SU-DHL-6 (cell line): Measurements from ENCODE around the gene RASA2.

ENCODE experiments used
- H2AFZ ChIP-seq: fragments of 200-600 bp; sonication (generic); 2 replicates; pipeline ENCODE4 v1.6.1; 2014; ENCODE audit warnings: low read depth, mild to moderate bottlenecking, moderate library complexity, mixed read lengths, antibody characterized with exemption, low read length; ENCODE audit not compliant: severe bottlenecking
- H3F3A ChIP-seq: fragments of 200-600 bp; shearing (Covaris generic); 2 replicates; pipeline ENCODE4 v1.6.0; 2016; ENCODE audit warnings: antibody characterized with exemption, mild to moderate bottlenecking; ENCODE audit not compliant: insufficient read depth
- H3K27ac ChIP-seq: fragments of 200-600 bp; sonication (generic); 2 replicates; pipeline ENCODE4 v1.5.1; 2016; ENCODE audit warnings: low read depth, mild to moderate bottlenecking, low read length, moderate library complexity, mixed read lengths
- H3K27me3 ChIP-seq: fragments of 200-600 bp; sonication (generic), shearing (Covaris generic); 2 replicates; pipeline ENCODE4 v1.6.0; 2014; ENCODE audit warnings: mild to moderate bottlenecking, low read length
- H3K36me3 ChIP-seq: fragments of 200-600 bp; sonication (generic); 2 replicates; pipeline ENCODE4 v1.6.1; 2014; ENCODE audit warnings: mild to moderate bottlenecking, low read length, mixed read lengths
- H3K4me2 ChIP-seq: fragments of 300-600, 200-600 bp; shearing (Covaris generic), sonication (generic); 2 replicates; pipeline ENCODE4 v1.6.0; 2014; ENCODE audit warnings: low read length, low read depth, mild to moderate bottlenecking; ENCODE audit not compliant: poor library complexity, severe bottlenecking
- H3K4me3 ChIP-seq: fragments of 200-600 bp; sonication (generic); 2 replicates; pipeline ENCODE4 v1.5.1; 2014; ENCODE audit warnings: antibody characterized with exemption, low read length, mild to moderate bottlenecking, mixed read lengths; ENCODE audit not compliant: insufficient read depth, poor library complexity, severe bottlenecking
- H3K79me2 ChIP-seq: fragments of 200-600 bp; sonication (generic); 2 replicates; pipeline ENCODE4 v1.6.1; 2014; ENCODE audit warnings: mild to moderate bottlenecking, low read length, moderate library complexity; ENCODE audit not compliant: insufficient read depth
- H3K9ac ChIP-seq: fragments of 200-600 bp; sonication (generic); 2 replicates; pipeline ENCODE4 v1.7.0; 2014; ENCODE audit warnings: mild to moderate bottlenecking, low read length
- H3K9me2 ChIP-seq: fragments of 200-600 bp; sonication (generic); replicated peaks from 2 replicates; pipeline ENCODE4 v1.6.1; 2014; ENCODE audit warnings: low read length; ENCODE audit not compliant: insufficient read depth
- H3K9me3 ChIP-seq: fragments of 200-600 bp; sonication (generic); 2 replicates; pipeline ENCODE4 v1.6.1; 2014; ENCODE audit warnings: low read length, mixed read lengths; ENCODE audit not compliant: insufficient read depth
- H4K20me1 ChIP-seq: fragments of 200-600 bp; sonication (generic); 2 replicates; pipeline ENCODE4 v1.6.1; 2014; ENCODE audit warnings: low read depth, mild to moderate bottlenecking, antibody characterized with exemption, low read length, moderate library complexity, mixed read lengths
- EZH2phosphoT487 ChIP-seq: fragments of 200-600 bp; sonication (generic), shearing (Covaris generic); conservative IDR thresholded peaks from 2 replicates; pipeline ENCODE4 v1.6.1; 2018; ENCODE audit warnings: mild to moderate bottlenecking, antibody characterized with exemption, low read length, moderate library complexity, mixed read lengths
- TF ChIP-seq, protein P1 (sequence below): fragments of 200-600 bp; sonication (generic); IDR thresholded peaks from one replicate; pipeline ENCODE4 v1.5.1; 2017; ENCODE audit warnings: antibody characterized with exemption, mild to moderate bottlenecking, low read length, moderate library complexity; ENCODE audit not compliant: insufficient read depth, poor library complexity, severe bottlenecking

Gene RASA2

DNA sequence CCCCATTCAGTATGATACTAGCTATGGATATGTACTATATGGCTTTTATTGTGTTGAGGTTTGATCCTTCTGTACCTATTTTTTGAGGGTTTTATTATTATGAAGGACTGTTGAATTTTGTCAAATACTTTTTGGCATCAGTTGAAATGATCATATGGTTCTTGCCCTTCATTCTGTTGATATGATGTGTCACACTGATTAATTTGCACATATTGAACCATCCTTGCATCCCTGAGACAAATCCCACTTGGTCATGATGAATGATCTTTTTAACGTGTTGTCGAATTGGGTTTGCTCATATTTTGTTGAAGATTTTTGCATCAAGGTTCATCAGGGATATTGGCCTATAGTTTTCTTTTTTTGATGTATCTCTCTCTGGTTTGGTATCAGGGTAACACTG lies 61.0 kb downstream of the RASA2 start:
- H2AFZ ChIP-seq: no peak overlapping the region
- no peaks in the 10 kb centered on the region for H3K79me2 ChIP-seq
- TF ChIP-seq, protein P1, sequence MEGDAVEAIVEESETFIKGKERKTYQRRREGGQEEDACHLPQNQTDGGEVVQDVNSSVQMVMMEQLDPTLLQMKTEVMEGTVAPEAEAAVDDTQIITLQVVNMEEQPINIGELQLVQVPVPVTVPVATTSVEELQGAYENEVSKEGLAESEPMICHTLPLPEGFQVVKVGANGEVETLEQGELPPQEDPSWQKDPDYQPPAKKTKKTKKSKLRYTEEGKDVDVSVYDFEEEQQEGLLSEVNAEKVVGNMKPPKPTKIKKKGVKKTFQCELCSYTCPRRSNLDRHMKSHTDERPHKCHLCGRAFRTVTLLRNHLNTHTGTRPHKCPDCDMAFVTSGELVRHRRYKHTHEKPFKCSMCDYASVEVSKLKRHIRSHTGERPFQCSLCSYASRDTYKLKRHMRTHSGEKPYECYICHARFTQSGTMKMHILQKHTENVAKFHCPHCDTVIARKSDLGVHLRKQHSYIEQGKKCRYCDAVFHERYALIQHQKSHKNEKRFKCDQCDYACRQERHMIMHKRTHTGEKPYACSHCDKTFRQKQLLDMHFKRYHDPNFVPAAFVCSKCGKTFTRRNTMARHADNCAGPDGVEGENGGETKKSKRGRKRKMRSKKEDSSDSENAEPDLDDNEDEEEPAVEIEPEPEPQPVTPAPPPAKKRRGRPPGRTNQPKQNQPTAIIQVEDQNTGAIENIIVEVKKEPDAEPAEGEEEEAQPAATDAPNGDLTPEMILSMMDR: no peak
- TF ChIP-seq EZH2phosphoT487: no peak
- no peak overlapping the region for H3K9ac ChIP-seq
- H3F3A ChIP-seq: no peaks in the 10 kb centered on the region
- H4K20me1 ChIP-seq: no peaks in the 10 kb centered on the region
- no peaks in the 10 kb centered on the region for H3K27me3 ChIP-seq
- no peaks in the 10 kb centered on the region for H3K9me2 ChIP-seq
- no peak overlapping the region for H3K4me2 ChIP-seq
- H3K36me3 ChIP-seq: peaks cover 13% of the 10 kb centered on the region
- no peaks in the 10 kb centered on the region for H3K9me3 ChIP-seq
- no peak overlapping the region for H3K4me3 ChIP-seq
- H3K27ac ChIP-seq: no peak overlapping the region

DNA sequence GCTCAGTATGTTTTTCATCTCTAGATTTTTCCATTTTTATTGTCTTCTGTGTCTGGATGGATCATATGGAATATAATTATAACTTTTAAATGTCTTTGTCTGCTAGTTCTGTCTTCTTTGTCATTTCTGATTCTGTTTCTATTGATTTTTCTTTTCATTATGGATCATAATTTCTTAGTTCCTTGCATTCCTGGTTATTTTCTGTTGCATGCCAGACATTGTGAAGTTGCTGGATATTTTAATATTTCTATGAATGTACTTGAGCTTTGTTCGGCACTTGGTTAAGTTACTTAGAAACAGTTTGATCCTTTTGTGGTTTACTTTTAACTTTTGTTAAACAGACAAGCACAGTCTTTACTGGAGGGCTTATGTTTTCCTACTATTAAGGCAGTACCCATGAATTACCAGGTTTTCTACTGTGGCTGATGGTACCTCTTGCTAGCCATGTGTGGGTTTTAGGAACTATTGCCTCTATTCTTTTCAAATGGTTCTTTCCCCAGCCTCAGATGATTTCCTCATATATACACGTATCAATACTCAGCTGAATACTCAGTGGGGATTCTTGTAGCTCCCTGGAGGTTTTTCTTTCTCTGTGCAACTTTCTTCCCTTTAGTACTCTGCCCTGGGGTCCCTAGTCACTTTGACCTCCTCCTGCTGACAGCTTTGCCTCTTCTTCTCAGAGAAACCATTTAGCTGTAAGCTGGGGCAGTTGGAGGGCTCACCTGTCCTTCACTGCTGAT lies 64.3 kb downstream of the RASA2 start:
- H3K9me3 ChIP-seq: no peaks in the 10 kb centered on the region
- no peak overlapping the region for H2AFZ ChIP-seq
- H3K9me2 ChIP-seq: no peaks in the 10 kb centered on the region
- H3K27ac ChIP-seq: no peak overlapping the region
- no peaks in the 10 kb centered on the region for H3F3A ChIP-seq
- no peaks in the 10 kb centered on the region for H4K20me1 ChIP-seq
- H3K4me3 ChIP-seq: no peak overlapping the region
- no peak for TF ChIP-seq EZH2phosphoT487
- TF ChIP-seq, protein P1: no peak
- no peaks in the 10 kb centered on the region for H3K27me3 ChIP-seq
- H3K4me2 ChIP-seq: no peak overlapping the region
- H3K79me2 ChIP-seq: no peaks in the 10 kb centered on the region
- H3K9ac ChIP-seq: no peak overlapping the region
- H3K36me3 ChIP-seq: no peaks in the 10 kb centered on the region

DNA sequence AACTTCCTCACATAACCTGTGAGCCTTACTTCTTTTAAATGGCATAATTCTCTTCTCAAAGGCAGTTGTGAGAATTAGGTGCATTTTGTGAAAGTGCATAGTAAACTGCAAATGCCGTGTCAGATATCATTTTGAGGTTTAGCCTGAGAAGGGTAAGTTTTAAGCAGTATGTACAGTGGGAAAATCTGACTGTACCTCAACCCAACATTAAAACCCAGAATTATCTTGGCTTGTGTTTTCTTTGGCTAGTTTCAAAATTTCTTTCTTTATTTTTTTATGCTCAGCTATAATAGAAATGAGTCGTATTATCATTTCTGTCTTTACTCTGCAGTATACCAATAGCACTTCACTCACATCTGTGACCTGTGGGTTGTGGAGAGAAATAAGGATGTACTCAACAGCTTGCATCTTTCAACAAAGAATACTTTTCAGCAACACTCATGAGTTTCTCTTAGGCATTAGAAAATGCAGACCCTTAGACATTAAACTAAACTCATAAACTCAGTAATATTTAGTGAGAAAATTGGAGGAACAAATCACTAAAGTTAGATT lies 65.7 kb downstream of the RASA2 start:
- H3K4me2 ChIP-seq: no peak overlapping the region
- no peaks in the 10 kb centered on the region for H3K27me3 ChIP-seq
- H3F3A ChIP-seq: no peaks in the 10 kb centered on the region
- no peak overlapping the region for H3K4me3 ChIP-seq
- H3K9me3 ChIP-seq: no peaks in the 10 kb centered on the region
- H3K9me2 ChIP-seq: no peaks in the 10 kb centered on the region
- no peak overlapping the region for H3K27ac ChIP-seq
- H3K79me2 ChIP-seq: no peaks in the 10 kb centered on the region
- H4K20me1 ChIP-seq: no peaks in the 10 kb centered on the region
- H3K36me3 ChIP-seq: no peaks in the 10 kb centered on the region
- no peak for TF ChIP-seq EZH2phosphoT487
- TF ChIP-seq, protein P1: no peak
- no peak overlapping the region for H2AFZ ChIP-seq
- H3K9ac ChIP-seq: no peak overlapping the region
